Stomach smooth muscle (tissue), 2 donors: ENCODE data around the gene FMN2.
"Not testable (repeated sequence)": the region's sequence is repeated elsewhere in the genome, so short reads cannot be mapped to it uniquely, and the experiment has no call there.

Experiments used
- H3K27ac ChIP-seq: one replicate; pipeline ENCODE4 v1.7.0; 2013; ENCODE audit warnings: mild to moderate bottlenecking, low read length, inconsistent platforms
- H3K27me3 ChIP-seq, 2 donors: one replicate each; pipeline ENCODE4 v1.7.0; 2013; ENCODE audit warnings: low read length in 2 of 2; ENCODE audit not compliant: insufficient read depth in 2 of 2, control insufficient read depth in 1 of 2
- H3K36me3 ChIP-seq, 2 donors: one replicate each; pipeline ENCODE4 v1.7.0; 2013; ENCODE audit warnings: low read length in 2 of 2; ENCODE audit not compliant: control insufficient read depth in 2 of 2, insufficient read depth in 2 of 2
- H3K4me1 ChIP-seq: one replicate; pipeline ENCODE4 v1.7.0; 2013; ENCODE audit warnings: low read length; ENCODE audit not compliant: control insufficient read depth, insufficient read depth
- H3K4me3 ChIP-seq, 2 donors: one replicate each; pipeline ENCODE4 v1.7.0; 2013; ENCODE audit warnings: low read length in 2 of 2
- H3K9ac ChIP-seq, 2 donors: one replicate each; pipeline ENCODE4 v1.7.0; 2013; ENCODE audit warnings: low read length in 2 of 2, mild to moderate bottlenecking in 1 of 2
- H3K9me3 ChIP-seq, 2 donors: one replicate each; pipeline ENCODE4 v1.7.0; 2013; ENCODE audit warnings: low read length in 2 of 2; ENCODE audit not compliant: control insufficient read depth in 2 of 2
- donor health status: healthy.
- donor health status: Pancreatic carcinoma.

The FMN2 gene

DNA sequence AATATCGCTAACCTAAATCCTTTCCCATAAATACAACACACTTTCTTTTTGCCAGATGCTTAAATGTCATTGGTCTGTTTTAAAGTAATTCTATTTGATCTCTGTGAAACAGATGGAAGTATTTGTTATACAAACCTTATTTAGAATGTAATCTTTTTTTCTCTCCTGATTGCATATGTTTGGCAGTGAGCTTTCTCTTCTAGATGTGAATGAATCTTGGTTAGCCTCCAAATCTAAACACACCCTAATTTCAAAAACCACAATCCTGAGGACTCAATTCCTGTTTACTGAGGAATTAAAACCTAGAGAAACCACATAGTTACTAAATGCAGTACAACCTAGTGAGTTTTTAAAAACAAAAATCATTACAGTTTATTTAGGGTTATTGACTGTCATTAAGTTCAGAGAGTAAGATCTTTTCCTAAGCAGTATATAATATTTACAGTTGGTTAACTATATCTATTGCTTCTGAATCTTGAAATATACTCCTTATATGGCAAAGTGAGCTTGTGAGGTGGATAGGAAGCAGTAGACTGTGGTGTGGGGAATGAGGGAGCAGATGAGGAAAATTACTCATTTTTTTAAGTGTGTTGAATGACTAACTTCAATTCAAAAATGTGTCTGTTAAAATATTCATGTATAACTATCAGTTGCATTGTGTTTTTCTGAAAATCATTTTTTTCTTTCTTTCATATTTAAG, 218.7 kb downstream of the FMN2 start:
- Histone ChIP-seq H3K27ac (no peak overlapping the region), H3K9me3 (no peaks in the 10 kb centered on the region), H3K9ac (no peak overlapping the region), H3K27me3 (no peaks in the 10 kb centered on the region), H3K4me1 (no peaks in the 10 kb centered on the region), H3K4me3 (no peak overlapping the region), H3K36me3 (no peaks in the 10 kb centered on the region)

GRCh38 chr1:240312872-240313271, 221.2 kb downstream of the FMN2 start:
- no peaks in the 10 kb centered on the region for H3K4me1 ChIP-seq
- H3K36me3 ChIP-seq = no peaks in the 10 kb centered on the region
- no peaks in the 10 kb centered on the region for H3K27me3 ChIP-seq
- no peak overlapping the region for H3K9ac ChIP-seq
- no peaks in the 10 kb centered on the region for H3K9me3 ChIP-seq
- H3K27ac ChIP-seq = no peak overlapping the region
- H3K4me3 ChIP-seq = no peak overlapping the region

- no peak overlapping the region for H3K4me3 ChIP-seq
- no peaks in the 10 kb centered on the region for H3K36me3 ChIP-seq
- no peak overlapping the region for H3K27ac ChIP-seq
- no peaks in the 10 kb centered on the region for H3K9me3 ChIP-seq
- H3K9ac ChIP-seq = peak overlapping the region in 1 of 2 donors; percentile 43
- H3K27me3 ChIP-seq = no peaks in the 10 kb centered on the region
- no peaks in the 10 kb centered on the region for H3K4me1 ChIP-seq
Observed at GRCh38 chr1:240314845-240315801, 223.4 kb downstream of the FMN2 start.

- H3K36me3 ChIP-seq = no peaks in the 10 kb centered on the region
- no peaks in the 10 kb centered on the region for H3K4me1 ChIP-seq
- no peaks in the 10 kb centered on the region for H3K27me3 ChIP-seq
- H3K9ac ChIP-seq = no peak overlapping the region
- no peak overlapping the region for H3K4me3 ChIP-seq
- no peaks in the 10 kb centered on the region for H3K9me3 ChIP-seq
- H3K27ac ChIP-seq = no peak overlapping the region
Observed at GRCh38 chr1:240319998-240320397, 228.3 kb downstream of the FMN2 start.

- Histone ChIP-seq H3K36me3 (no peaks in the 10 kb centered on the region), H3K4me3 (no peak overlapping the region), H3K27ac (no peak overlapping the region), H3K4me1 (no peaks in the 10 kb centered on the region), H3K27me3 (no peaks in the 10 kb centered on the region), H3K9ac (no peak overlapping the region), H3K9me3 (no peaks in the 10 kb centered on the region)
Observed at GRCh38 chr1:240320659-240321058, 229.0 kb downstream of the FMN2 start.

- Histone ChIP-seq H3K27me3 (no peaks in the 10 kb centered on the region), H3K36me3 (no peaks in the 10 kb centered on the region), H3K9me3 (no peaks in the 10 kb centered on the region), H3K27ac (no peak overlapping the region), H3K4me3 (no peak overlapping the region), H3K9ac (no peak overlapping the region), H3K4me1 (no peaks in the 10 kb centered on the region)
Observed at GRCh38 chr1:240322943-240323342, 231.3 kb downstream of the FMN2 start.

GRCh38 chr1:240328382-240328781, 236.7 kb downstream of the FMN2 start:
- H3K4me1 ChIP-seq, H3K36me3 ChIP-seq: not testable (repeated sequence)

GRCh38 chr1:240329443-240329842, 237.8 kb downstream of the FMN2 start:
- Histone ChIP-seq H3K9me3 (no peaks in the 10 kb centered on the region), H3K36me3 (no peaks in the 10 kb centered on the region), H3K27me3 (no peaks in the 10 kb centered on the region), H3K9ac (no peak overlapping the region), H3K4me1 (no peaks in the 10 kb centered on the region), H3K4me3 (no peak overlapping the region), H3K27ac (no peak overlapping the region)

More at GRCh38 chr1:240328382-240328781, 236.7 kb downstream of the FMN2 start:
- not testable (repeated sequence) for H3K9ac ChIP-seq, H3K27me3 ChIP-seq, H3K4me3 ChIP-seq, H3K27ac ChIP-seq, H3K9me3 ChIP-seq

DNA sequence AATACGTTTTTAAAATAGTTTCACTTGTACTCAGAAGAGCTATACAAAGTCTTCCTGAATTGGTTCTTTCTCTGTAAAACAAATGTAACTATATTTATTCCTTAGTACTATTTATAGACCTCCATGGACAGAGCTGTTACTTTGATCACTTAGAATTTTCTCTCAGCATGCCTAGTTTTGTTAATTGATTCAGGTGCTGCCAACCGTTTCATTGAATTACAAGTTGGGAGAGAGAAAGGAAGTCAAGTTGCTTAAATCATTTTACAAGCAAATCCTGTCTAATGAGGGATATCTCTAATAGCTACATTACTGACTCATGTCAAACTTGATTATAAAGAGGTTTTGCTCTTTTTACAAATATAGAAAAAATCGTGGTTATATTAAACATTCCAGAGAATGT, 241.0 kb downstream of the FMN2 start:
- Histone ChIP-seq H3K27ac (no peak overlapping the region), H3K4me1 (no peaks in the 10 kb centered on the region), H3K9me3 (no peaks in the 10 kb centered on the region), H3K9ac (no peak overlapping the region), H3K4me3 (no peak overlapping the region), H3K36me3 (no peaks in the 10 kb centered on the region), H3K27me3 (no peaks in the 10 kb centered on the region)

- H3K27ac ChIP-seq = no peak overlapping the region
- H3K36me3 ChIP-seq = no peaks in the 10 kb centered on the region
- H3K4me1 ChIP-seq = peaks cover 3% of the 10 kb centered on the region
- peak overlapping the region; percentile 1 to 59 for H3K9ac ChIP-seq
- peaks cover 0 to 4% of the 10 kb centered on the region in 2 donors for H3K9me3 ChIP-seq
- peak overlapping the region in 1 of 2 donors; percentile 36 for H3K4me3 ChIP-seq
- no peaks in the 10 kb centered on the region for H3K27me3 ChIP-seq
Observed at GRCh38 chr1:240337781-240338180, 246.1 kb downstream of the FMN2 start.

DNA sequence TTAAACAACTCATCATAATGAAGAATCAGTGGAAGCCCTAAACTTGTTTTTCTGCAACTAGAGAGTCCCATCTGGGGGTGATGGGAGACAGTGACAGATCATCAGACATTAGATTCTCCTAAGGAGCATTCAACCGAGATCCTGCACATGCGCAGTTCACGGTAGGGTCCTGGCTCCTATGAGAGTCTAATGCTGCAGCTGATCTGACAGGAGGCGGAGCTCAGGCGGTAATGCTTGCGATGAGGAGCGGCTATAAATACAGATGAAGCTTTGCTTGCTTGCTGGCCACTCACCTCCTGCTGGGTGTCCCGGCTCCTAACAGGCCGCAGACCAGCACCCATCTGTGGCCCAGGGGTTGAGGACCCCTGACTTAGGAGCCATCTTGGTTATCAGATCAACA, 247.2 kb downstream of the FMN2 start:
- H3K4me3 ChIP-seq = no peak overlapping the region
- peaks cover 11% of the 10 kb centered on the region for H3K4me1 ChIP-seq
- H3K9ac ChIP-seq = no peak overlapping the region
- H3K27ac ChIP-seq = no peak overlapping the region
- H3K27me3 ChIP-seq = no peaks in the 10 kb centered on the region
- no peaks in the 10 kb centered on the region for H3K36me3 ChIP-seq
- H3K9me3 ChIP-seq = peaks cover 0 to 4% of the 10 kb centered on the region in 2 donors
